A673 (cell line): ENCODE measurements around the gene AHDC1. TPM values are rescaled to one million over a fixed set of nuclear protein-coding genes. Genes with fewer than 3 reads are reported as not detected.

Source experiments
- BruUV-seq: library from RNA; stranded (reverse); fragments of 400-500 nt; replicated peaks from 2 replicates; lab custom pipeline; 2021; lab: Mats Ljungman, UMichigan
- CTCF ChIA-PET: fragments of 300-600 bp; sonication (Branson Sonifier 250); formaldehyde crosslinking; loops from one replicate; lab custom pipeline; 2022; ENCODE audit warnings: antibody characterized with exemption; lab: Charles Lee
- POLR2A ChIA-PET: fragments of 300-600 bp; sonication (Branson Sonifier 250); formaldehyde crosslinking; loops from one replicate; lab custom pipeline; 2022; ENCODE audit warnings: antibody characterized with exemption; ENCODE audit not compliant: low non-redundant PET; lab: Charles Lee
- DNase-seq: peaks from one replicate; pipeline ENCODE4 v3.0.0-alpha.2; 2015; ENCODE audit warnings: low spot score
- H3K27ac ChIP-seq: fragments of 200-600 bp; sonication (generic); 2 replicates; pipeline ENCODE4 v1.5.1; 2016; ENCODE audit warnings: mixed run types, low read depth, mild to moderate bottlenecking, mixed read lengths, antibody characterized with exemption, low read length; ENCODE audit not compliant: poor library complexity, severe bottlenecking
- H3K27me3 ChIP-seq: fragments of 200-600 bp; sonication (generic); replicated peaks from 2 replicates; pipeline ENCODE4 v1.6.1; 2017; ENCODE audit warnings: mixed run types, low read depth, mild to moderate bottlenecking, mixed read lengths, antibody characterized with exemption, low read length; ENCODE audit not compliant: insufficient read depth, poor library complexity
- H3K36me3 ChIP-seq: fragments of 200-600 bp; sonication (generic); 2 replicates; pipeline ENCODE4 v1.6.1; 2016; ENCODE audit warnings: mixed run types, mild to moderate bottlenecking, mixed read lengths, antibody characterized with exemption, low read length; ENCODE audit not compliant: insufficient read depth, poor library complexity, severe bottlenecking
- H3K4me1 ChIP-seq: fragments of 200-600 bp; sonication (generic); 2 replicates; pipeline ENCODE4 v1.6.1; 2017; ENCODE audit warnings: mixed run types, mild to moderate bottlenecking, mixed read lengths, antibody characterized with exemption, low read length; ENCODE audit not compliant: insufficient read depth, poor library complexity, severe bottlenecking
- H3K4me3 ChIP-seq: fragments of 200-600 bp; sonication (generic); 2 replicates; pipeline ENCODE4 v1.5.1; 2016; ENCODE audit warnings: low read depth, mixed run types, mild to moderate bottlenecking, mixed read lengths, low read length; ENCODE audit not compliant: poor library complexity, severe bottlenecking
- H3K9me3 ChIP-seq: fragments of 200-600 bp; sonication (generic); 2 replicates; pipeline ENCODE4 v1.6.1; 2016; ENCODE audit warnings: mixed run types, low read depth, mild to moderate bottlenecking, mixed read lengths, antibody characterized with exemption, low read length; ENCODE audit not compliant: poor library complexity, severe bottlenecking
- EZH2 ChIP-seq: fragments of 200-600 bp; sonication (generic); IDR thresholded peaks from 2 replicates; pipeline ENCODE4 v1.6.1; 2017; ENCODE audit warnings: borderline replicate concordance, low read depth, mild to moderate bottlenecking, mixed read lengths, antibody characterized with exemption, low read length; ENCODE audit not compliant: poor library complexity, severe bottlenecking
- intact Hi-C: fragments of 100-400 bp; cut with micrococcal nuclease; formaldehyde crosslinking; loops from one replicate; pipeline ENCODE4 v1.10.0; 2022; ENCODE audit not compliant: unreplicated experiment
- total RNA-seq: library from RNA; stranded (reverse); gene quantifications from 2 replicates; pipeline ENCODE4 v1.2.3, GENCODE V29; 2021
- TF ChIP-seq, protein P1 (sequence below): fragments of 300-800, 200-600 bp; sonication (generic); conservative IDR thresholded peaks from 2 replicates; pipeline ENCODE4 v1.5.1; 2017; ENCODE audit warnings: low read depth, mild to moderate bottlenecking, antibody characterized with exemption, low read length, moderate library complexity, mixed read lengths

AHDC1 gene
- total RNA-seq, 1 experiment from 2014 or later, result 33.2 TPM

- Histone ChIP-seq H3K36me3 (no peaks in the 10 kb centered on the region), H3K9me3 (no peaks in the 10 kb centered on the region), H3K27ac (no peak overlapping the region), H3K4me3 (peak overlapping the region; percentile 38), H3K27me3 (no peaks in the 10 kb centered on the region), H3K4me1 (peaks cover 59% of the 10 kb centered on the region)
- TF ChIP-seq, protein P1, sequence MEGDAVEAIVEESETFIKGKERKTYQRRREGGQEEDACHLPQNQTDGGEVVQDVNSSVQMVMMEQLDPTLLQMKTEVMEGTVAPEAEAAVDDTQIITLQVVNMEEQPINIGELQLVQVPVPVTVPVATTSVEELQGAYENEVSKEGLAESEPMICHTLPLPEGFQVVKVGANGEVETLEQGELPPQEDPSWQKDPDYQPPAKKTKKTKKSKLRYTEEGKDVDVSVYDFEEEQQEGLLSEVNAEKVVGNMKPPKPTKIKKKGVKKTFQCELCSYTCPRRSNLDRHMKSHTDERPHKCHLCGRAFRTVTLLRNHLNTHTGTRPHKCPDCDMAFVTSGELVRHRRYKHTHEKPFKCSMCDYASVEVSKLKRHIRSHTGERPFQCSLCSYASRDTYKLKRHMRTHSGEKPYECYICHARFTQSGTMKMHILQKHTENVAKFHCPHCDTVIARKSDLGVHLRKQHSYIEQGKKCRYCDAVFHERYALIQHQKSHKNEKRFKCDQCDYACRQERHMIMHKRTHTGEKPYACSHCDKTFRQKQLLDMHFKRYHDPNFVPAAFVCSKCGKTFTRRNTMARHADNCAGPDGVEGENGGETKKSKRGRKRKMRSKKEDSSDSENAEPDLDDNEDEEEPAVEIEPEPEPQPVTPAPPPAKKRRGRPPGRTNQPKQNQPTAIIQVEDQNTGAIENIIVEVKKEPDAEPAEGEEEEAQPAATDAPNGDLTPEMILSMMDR, result peak; percentile 54
- no peak for TF ChIP-seq EZH2
- intact Hi-C loops, result no loop called here
- ChIA-PET POLR2A (no interaction called here), CTCF (interaction anchor here (0.6 to 1.4 kb wide), 7 partner anchors 13 to 490 kb away, joined by 3 to 11 read pairs (median 5); partner anchors contain the start of gene IFI6)
- DNase-seq, result peak; percentile 75
- no TSS peak for BruUV-seq
Observed at GRCh38 chr1:27574871-27575831, 28.8 kb downstream of the AHDC1 start.

DNA sequence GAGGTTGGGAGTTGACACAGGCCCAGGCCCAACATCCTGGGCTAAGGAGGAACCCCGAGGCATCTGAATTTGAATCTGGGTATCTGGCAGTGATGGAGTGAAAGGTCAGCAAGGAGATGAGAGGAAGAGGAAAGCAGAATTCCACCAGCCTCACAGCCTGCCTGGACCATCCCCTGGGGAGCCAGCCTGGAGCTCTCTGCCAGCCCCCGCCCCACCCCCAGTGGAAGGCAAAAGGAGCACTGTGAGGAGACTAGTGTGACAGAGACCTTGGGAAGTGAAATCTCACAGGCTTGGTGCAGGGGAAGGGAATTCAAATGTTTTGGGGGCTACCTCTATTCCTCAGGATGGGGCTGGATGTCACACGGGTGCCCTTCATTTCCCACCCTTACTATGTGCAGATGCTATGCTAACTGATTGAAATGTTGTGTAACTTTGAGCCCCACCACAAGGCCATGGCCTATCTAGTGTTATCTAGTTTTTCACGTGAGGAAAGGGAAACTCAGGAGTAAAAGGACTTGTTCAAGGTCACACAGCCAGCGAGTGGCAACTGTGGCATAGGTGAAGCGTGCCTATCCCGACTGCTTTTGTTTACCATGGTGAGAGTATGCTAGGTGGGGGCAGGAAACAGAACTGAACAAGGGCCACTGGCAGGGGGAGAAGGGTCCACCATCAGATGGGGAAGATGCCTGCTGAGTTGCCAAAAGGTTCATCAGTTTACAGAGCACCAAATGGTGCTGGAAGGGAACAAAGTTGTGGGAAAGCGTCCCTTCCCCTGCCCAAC, 29.8 kb downstream of the AHDC1 start:
- POLR2A ChIA-PET, result interaction anchor here (0.6 kb wide), 1 partner anchor 181 kb away, joined by 4 read pairs; no protein-coding TSS in a partner anchor
- Histone ChIP-seq H3K4me3 (no peak overlapping the region), H3K9me3 (no peaks in the 10 kb centered on the region), H3K36me3 (no peaks in the 10 kb centered on the region), H3K27me3 (no peaks in the 10 kb centered on the region), H3K27ac (no peak overlapping the region), H3K4me1 (peaks cover 59% of the 10 kb centered on the region)
- TF ChIP-seq, protein P1, result no peak
- no peak for TF ChIP-seq EZH2
- no peak for DNase-seq
- intact Hi-C loops, result no loop called here
- CTCF ChIA-PET, result interaction anchor here (0.5 to 1.4 kb wide), 3 partner anchors 17 to 26 kb away, joined by 3 to 9 read pairs (median 5); no protein-coding TSS in a partner anchor
- BruUV-seq, result no TSS peak

DNA sequence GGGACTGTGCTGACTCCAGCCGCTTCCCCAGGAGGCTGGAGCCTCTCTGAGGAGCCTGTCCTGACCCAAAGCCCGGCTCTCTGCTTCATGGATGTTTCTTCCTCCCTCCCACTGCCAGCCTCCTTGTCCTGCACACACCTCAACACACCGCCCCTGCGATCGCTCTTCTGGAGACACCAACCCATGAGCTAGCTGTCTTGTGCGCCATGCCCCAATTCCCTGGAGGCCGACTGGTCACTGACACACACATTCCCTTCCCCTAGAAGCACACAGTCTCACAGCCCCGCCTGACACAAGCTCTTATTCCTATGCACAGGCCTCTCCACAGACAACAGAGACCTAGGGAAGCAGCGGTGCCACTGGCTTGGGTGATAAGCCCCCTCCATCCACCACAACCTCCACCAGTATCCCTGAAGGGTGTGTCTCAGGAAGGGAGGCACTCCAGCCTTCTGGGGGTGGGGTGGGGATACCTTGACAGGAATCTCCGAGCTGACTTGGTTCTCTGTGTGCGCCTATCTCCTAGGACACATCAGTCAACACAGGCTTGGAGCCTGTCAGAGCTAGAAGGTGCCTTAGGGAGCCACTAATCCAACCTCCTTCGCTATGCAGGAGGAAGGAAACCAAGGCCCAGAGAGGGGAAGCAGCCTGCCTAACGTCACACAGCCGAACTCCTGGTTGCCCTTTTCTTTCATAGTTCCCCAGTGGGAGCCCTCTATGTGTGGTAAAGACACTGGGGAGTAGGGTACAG, 31.1 kb downstream of the AHDC1 start:
- Histone ChIP-seq H3K4me3 (no peak overlapping the region), H3K4me1 (peaks cover 62% of the 10 kb centered on the region), H3K27ac (peak overlapping the region; percentile 3), H3K27me3 (no peaks in the 10 kb centered on the region), H3K9me3 (no peaks in the 10 kb centered on the region), H3K36me3 (no peaks in the 10 kb centered on the region)
- ChIA-PET POLR2A (no interaction called here), CTCF (no interaction called here)
- no peak for DNase-seq
- TF ChIP-seq, protein P1, result no peak
- TF ChIP-seq EZH2, result no peak
- intact Hi-C loops, result no loop called here
- BruUV-seq, result no TSS peak
